Urinary bladder (tissue), 4 donors: ENCODE data around the gene MAP3K5. TPM values are rescaled to one million over a fixed set of nuclear protein-coding genes. Genes with fewer than 3 reads are reported as not detected.
A peak's percentile ranks its signal among the peaks of the same experiment; 100 is the strongest.
"Not testable (repeated sequence)": the region's sequence is repeated elsewhere in the genome, so short reads cannot be mapped to it uniquely, and the experiment has no call there.

Experiments
- DNase-seq: peaks from one replicate; pipeline ENCODE4 v3.0.0-alpha.2; 2015; ENCODE audit errors: extremely low spot score
- H3K27ac ChIP-seq: one replicate; pipeline ENCODE4 v1.5.1; 2013; ENCODE audit warnings: low read depth, mild to moderate bottlenecking, moderate library complexity
- H3K36me3 ChIP-seq: one replicate; pipeline ENCODE4 v1.6.1; 2013; ENCODE audit warnings: mild to moderate bottlenecking, moderate library complexity; ENCODE audit not compliant: insufficient read depth
- H3K4me1 ChIP-seq: one replicate; pipeline ENCODE4 v1.6.1; 2013; ENCODE audit warnings: mild to moderate bottlenecking, moderate library complexity; ENCODE audit not compliant: insufficient read depth
- H3K4me3 ChIP-seq: one replicate; pipeline ENCODE4 v1.5.1; 2013; ENCODE audit warnings: low read depth, low read length
- WGBS: extraction: QIAGEN DNeasy Blood & Tissue Kit; methylation state at CpG from one replicate; pipeline ENCODE4 v1.1.7; 2013; 5-methylcytosine and 5-hydroxymethylcytosine counted together
- polyA plus RNA-seq: library from polyadenylated mRNA; stranded (reverse); fragments of 200-250 nt; gene quantifications from one replicate; pipeline ENCODE4 v1.2.3, GENCODE V29; 2013
- total RNA-seq: library from RNA; depleted of rRNA; stranded (reverse); fragments of >200 nt; gene quantifications from one replicate; pipeline ENCODE4 v1.2.3, GENCODE V29; 2014
- donor health status: healthy with polysubstance abuse.
- donor health status: healthy.

Gene MAP3K5
- total and polyA plus RNA-seq, 2 donors: 11.3 to 19.4 TPM

DNA sequence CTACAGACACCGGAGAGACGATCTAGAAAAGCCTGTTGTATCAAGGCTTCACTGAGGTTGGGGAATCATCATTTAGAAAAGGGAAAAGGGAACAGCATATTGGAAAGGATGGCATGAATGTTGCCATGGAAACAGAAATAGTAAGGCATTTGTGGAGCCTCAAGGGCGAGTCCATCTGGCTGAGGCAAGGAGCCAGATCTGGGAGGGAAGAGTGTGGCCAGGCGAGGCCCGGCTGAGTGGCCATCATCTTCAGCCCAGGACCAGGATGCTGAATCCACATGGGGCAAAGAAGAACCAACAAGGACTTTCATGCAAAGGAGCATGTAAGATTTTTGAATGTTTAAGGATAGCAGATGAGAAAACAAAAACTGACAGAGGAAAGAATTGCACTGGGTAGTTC lies 85.8 kb downstream of the MAP3K5 start:
- H3K4me1 ChIP-seq: no peaks in the 10 kb centered on the region
- WGBS: 89% methylated on average over 5 of the region's 5 CpGs
- no peak overlapping the region for H3K4me3 ChIP-seq
- no peak overlapping the region for H3K27ac ChIP-seq
- no peaks in the 10 kb centered on the region for H3K36me3 ChIP-seq
- no peak for DNase-seq

- 87% methylated on average over 7 of the region's 7 CpGs for WGBS
- Histone ChIP-seq H3K4me3 (no peak overlapping the region), H3K27ac (no peak overlapping the region), H3K36me3 (no peaks in the 10 kb centered on the region), H3K4me1 (no peaks in the 10 kb centered on the region)
- no peak for DNase-seq
Observed at GRCh38 chr6:136703331-136703865, 88.9 kb downstream of the MAP3K5 start.

GRCh38 chr6:136701045-136701444 lies 91.2 kb downstream of the MAP3K5 start:
- no peaks in the 10 kb centered on the region for H3K4me1 ChIP-seq
- WGBS: 76% methylated on average over 3 of the region's 3 CpGs
- H3K27ac ChIP-seq: no peak overlapping the region

DNA sequence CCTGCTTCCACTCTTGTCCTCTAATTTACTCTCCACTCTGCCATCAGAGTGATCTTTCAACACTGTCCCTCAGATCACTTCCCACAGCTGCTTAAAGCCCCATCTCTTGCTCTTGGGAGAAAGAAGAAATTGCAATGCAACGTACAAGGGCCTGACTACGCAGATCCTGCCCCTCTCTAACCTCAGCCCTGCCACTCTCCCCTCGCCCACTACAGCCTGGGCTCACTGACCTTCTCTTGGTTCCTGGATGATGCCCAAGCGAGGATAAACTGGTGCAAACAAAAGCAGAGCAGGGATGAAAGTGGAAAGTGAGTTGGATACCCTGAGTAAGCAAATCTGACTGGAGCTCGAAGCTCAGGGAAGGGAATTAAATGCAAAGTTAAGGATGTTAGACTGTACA lies 92.9 kb downstream of the MAP3K5 start:
- WGBS: 70% methylated on average over 5 of the region's 5 CpGs
- Histone ChIP-seq H3K4me1 (no peaks in the 10 kb centered on the region), H3K36me3 (no peaks in the 10 kb centered on the region), H3K27ac (no peak overlapping the region), H3K4me3 (no peak overlapping the region)
- DNase-seq: no peak

More at GRCh38 chr6:136701045-136701444, 91.2 kb downstream of the MAP3K5 start:
- no peak overlapping the region for H3K4me3 ChIP-seq
- no peaks in the 10 kb centered on the region for H3K36me3 ChIP-seq
- DNase-seq: no peak

DNA sequence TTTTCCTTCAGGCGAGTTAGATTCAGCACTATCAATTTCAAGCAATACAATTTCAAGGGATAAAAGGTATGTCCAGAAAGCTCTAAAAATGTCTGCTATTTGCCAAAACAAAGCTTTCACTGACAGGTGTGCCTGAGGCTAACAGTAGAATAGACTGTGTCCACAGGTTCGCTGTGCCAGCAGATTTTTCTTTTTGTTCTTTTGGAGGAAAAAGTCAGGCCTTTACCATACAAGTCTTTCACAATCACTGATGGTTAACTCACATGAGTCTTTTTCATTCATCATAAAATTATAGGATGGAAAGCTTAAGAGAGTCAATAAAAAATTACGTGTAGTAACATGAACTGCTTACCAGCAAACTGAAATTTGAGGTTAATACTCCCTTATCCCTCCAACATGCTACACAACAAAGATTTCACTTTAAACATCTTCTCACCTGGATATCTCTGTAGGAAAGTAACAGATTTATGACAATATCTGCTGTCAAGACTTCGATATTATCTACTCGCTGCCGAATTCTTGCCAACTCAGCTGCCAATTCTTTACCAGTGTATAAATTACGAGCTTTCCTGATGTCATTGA lies 95.4 kb downstream of the MAP3K5 start:
- H3K4me1 ChIP-seq: no peaks in the 10 kb centered on the region
- DNase-seq: no peak
- H3K4me3 ChIP-seq: no peak overlapping the region
- H3K36me3 ChIP-seq: peaks cover 1% of the 10 kb centered on the region
- WGBS: 73% methylated on average over 7 of the region's 7 CpGs
- no peak overlapping the region for H3K27ac ChIP-seq

DNA sequence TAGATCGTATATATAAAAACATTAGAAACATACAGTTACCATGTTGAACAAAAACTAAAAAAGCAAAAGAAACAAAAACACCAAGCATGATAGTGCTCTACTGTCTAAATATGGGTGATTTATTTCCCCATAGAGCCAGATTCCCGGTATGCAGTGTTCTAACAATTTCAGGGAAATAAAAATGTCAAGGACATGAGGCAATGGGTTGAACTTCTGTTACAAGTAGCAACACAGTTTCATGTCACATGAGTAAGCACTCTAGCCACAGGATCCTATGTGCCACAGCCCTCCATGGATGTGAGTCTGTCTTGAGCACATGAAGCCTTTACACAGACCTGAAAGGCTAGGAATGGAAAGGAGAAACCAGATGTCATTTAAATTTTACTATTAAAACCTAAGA lies 96.0 kb downstream of the MAP3K5 start:
- 42% methylated on average over 2 of the region's 2 CpGs for WGBS
- no peak overlapping the region for H3K27ac ChIP-seq
- DNase-seq: no peak
- H3K36me3 ChIP-seq: peaks cover 1% of the 10 kb centered on the region
- no peaks in the 10 kb centered on the region for H3K4me1 ChIP-seq
- H3K4me3 ChIP-seq: no peak overlapping the region

DNA sequence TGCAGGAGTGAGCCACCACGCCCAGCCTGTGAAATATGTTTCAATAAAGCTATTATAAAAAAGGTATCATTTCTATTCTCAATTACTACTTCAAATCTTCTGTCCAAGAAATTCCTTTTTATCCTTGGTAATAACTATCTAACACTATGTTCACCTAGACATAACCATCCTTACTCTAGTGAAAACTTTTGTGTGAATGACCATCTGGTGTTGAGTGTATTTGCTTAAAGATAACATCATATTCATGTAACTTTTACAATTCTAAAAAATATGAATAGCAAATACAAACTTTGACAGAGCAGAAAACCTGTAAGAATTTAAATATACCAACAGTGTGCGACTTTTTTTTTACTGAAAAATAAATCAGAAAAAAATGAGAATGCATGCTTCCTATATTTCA lies 96.9 kb downstream of the MAP3K5 start:
- peaks cover 1% of the 10 kb centered on the region for H3K36me3 ChIP-seq
- H3K4me3 ChIP-seq: no peak overlapping the region
- no peak for DNase-seq
- H3K4me1 ChIP-seq: no peaks in the 10 kb centered on the region
- H3K27ac ChIP-seq: no peak overlapping the region
- 89% methylated on average over 2 of the region's 2 CpGs for WGBS

GRCh38 chr6:136693090-136693489 lies 99.2 kb downstream of the MAP3K5 start:
- DNase-seq: no peak
- Histone ChIP-seq H3K27ac (no peak overlapping the region), H3K4me1 (no peaks in the 10 kb centered on the region), H3K36me3 (peaks cover 1% of the 10 kb centered on the region), H3K4me3 (no peak overlapping the region)

DNA sequence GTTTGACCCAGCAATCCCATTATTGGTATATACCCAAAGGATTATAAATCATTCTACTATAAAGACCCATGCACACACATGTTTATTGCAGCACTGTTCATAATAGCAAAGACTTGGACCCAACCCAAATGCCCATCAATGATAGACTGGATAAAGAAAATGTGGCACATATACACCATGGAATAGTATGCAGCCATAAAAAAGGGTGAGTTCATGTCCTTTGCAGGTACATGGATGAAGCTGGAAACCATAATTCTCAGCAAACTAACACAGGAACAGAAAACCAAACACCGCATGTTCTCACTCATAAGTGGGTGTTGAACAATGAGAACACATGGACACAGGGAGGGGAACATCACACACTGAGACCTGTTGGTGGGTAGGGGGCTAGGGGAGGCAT lies 104.4 kb downstream of the MAP3K5 start:
- 100% methylated on average over 1 of the region's 1 CpG for WGBS
- not testable (repeated sequence) for H3K27ac ChIP-seq, H3K36me3 ChIP-seq, DNase-seq, H3K4me3 ChIP-seq, H3K4me1 ChIP-seq

DNA sequence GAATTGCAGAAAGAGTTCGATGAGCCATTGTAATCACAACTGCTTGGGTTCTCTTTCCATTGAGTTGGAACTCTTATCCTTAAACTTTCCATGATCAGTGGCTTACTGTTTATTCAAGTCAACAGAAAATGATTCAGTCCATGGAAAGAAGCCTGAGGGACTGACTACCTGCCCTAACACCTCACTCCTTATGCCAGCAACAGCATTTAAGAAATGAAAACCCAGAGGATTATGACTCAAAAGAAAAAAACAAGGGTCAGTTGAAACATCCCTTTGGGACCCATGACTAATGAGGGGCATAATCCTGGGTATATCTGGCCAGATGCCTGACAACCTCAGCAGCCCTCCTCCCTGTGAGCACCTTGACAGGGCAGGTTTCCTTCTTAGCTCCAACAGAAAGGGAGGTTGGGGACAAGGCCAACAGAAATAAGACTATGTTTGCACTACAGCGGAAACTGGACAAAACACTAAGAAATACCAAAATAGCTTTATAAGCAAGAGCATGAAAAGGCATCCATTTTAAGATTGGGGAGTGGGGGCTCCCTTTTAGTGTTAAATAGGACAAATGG lies 106.7 kb downstream of the MAP3K5 start:
- no peak for DNase-seq
- H3K27ac ChIP-seq: no peak overlapping the region
- 91% methylated on average over 2 of the region's 2 CpGs for WGBS
- H3K36me3 ChIP-seq: no peaks in the 10 kb centered on the region
- no peaks in the 10 kb centered on the region for H3K4me1 ChIP-seq
- no peak overlapping the region for H3K4me3 ChIP-seq

GRCh38 chr6:136684466-136684865 lies 107.8 kb downstream of the MAP3K5 start:
- Histone ChIP-seq H3K4me1 (no peaks in the 10 kb centered on the region), H3K36me3 (no peaks in the 10 kb centered on the region), H3K4me3 (no peak overlapping the region), H3K27ac (no peak overlapping the region)
- no peak for DNase-seq
- 81% methylated on average over 1 of the region's 1 CpG for WGBS

- Histone ChIP-seq H3K4me1 (no peaks in the 10 kb centered on the region), H3K27ac (no peak overlapping the region), H3K4me3 (no peak overlapping the region), H3K36me3 (no peaks in the 10 kb centered on the region)
- no peak for DNase-seq
- WGBS: 74% methylated on average over 4 of the region's 4 CpGs
Observed at GRCh38 chr6:136683209-136683941, 108.9 kb downstream of the MAP3K5 start.

GRCh38 chr6:136682292-136682691 lies 110.0 kb downstream of the MAP3K5 start:
- DNase-seq: no peak
- Histone ChIP-seq H3K4me1 (no peaks in the 10 kb centered on the region), H3K27ac (no peak overlapping the region), H3K36me3 (no peaks in the 10 kb centered on the region), H3K4me3 (no peak overlapping the region)
- WGBS: 79% methylated on average over 3 of the region's 3 CpGs

- no peaks in the 10 kb centered on the region for H3K4me1 ChIP-seq
- H3K27ac ChIP-seq: no peak overlapping the region
- H3K36me3 ChIP-seq: no peaks in the 10 kb centered on the region
- peak; percentile 45 for DNase-seq
- H3K4me3 ChIP-seq: no peak overlapping the region
Observed at GRCh38 chr6:136677822-136678221, 114.5 kb downstream of the MAP3K5 start.
